GM21786 (cell line): Measurements from ENCODE around the gene ZNF584.
A peak's percentile ranks its signal among the peaks of the same experiment; 100 is the strongest.
"Not testable (repeated sequence)": the region's sequence is repeated elsewhere in the genome, so short reads cannot be mapped to it uniquely, and the experiment has no call there.

ENCODE experiments used
- ATAC-seq: cut with Tn5 transposase; IDR thresholded peaks from one replicate; pipeline ENCODE4 v1.9.1; 2021; ENCODE audit not compliant: unreplicated experiment

ZNF584 gene

DNA sequence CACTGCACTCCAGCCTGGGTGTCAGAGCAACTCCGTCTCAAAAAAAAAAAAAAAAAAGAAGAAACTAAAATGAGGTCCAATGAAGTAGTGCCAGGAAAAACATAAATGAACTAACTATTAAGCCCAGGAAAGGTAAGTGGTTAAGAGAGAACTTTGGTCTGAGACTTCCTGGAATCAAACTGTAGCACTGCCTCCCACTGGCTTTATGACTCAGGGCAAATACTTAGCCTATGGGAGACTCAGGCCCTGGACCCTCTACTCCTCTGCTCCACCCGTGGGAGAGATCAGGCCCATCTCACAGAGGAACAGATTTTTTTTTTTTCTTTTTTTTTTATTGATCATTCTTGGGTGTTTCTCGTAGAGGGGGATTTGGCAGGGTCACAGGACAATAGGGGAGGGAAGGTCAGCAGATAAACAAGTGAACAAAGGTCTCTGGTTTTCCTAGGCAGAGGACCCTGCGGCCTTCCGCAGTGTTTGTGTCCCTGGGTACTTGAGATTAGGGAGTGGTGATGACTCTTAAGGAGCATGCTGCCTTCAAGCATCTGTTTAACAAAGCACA is 4.5 kb upstream of the ZNF584 start:
- ATAC-seq: not testable (repeated sequence)

GRCh38 chr19:58406818-58407657 is 1.4 kb upstream of the ZNF584 start:
- no peak for ATAC-seq

- ATAC-seq: no peak
Observed at GRCh38 chr19:58407658-58408151, 744 bp upstream of the ZNF584 start.

DNA sequence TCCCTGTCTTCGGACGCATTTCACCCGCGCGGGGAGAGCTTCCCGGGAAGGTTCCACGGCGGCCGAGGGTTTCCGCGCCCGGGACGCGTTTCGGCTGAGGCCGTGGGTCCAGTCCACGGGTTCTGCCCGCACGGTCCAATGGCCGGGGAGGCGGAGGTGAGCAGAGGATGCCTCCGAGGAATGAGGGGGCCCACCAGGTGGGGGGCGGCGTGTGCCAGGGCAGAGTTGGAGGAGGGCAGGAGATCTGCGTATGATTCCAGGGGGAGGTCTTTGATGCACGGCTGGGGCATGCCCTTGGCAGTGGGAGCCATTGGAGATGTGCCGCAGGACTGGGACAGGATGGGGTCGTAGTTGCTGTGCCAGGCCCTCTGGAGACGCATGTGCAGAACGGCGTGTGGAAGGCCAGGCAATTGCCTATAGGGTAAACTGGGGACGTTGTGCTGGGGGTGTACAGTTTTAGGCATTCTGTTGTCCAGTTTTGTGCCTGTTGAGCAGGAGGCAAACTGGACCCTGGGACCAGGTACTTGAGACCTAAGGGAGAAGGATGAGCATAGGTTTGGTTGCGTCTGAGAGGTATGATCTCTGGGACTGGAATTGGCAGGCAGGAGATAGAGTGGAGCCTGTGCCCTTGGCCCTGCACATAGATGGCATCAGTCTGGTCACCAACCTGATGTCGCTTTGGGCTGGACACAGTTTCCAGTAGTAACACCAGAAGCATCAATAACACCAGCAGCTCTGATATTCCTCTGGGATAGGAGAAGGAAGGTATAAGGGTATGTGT is 751 bp downstream of the ZNF584 start:
- no peak for ATAC-seq

GRCh38 chr19:58416604-58417003 is 8.2 kb downstream of the ZNF584 start:
- no peak for ATAC-seq

- no peak for ATAC-seq
Observed at GRCh38 chr19:58417071-58417470, 8.6 kb downstream of the ZNF584 start.

- ATAC-seq: no peak
Observed at GRCh38 chr19:58428617-58429016, 20.2 kb downstream of the ZNF584 start.

DNA sequence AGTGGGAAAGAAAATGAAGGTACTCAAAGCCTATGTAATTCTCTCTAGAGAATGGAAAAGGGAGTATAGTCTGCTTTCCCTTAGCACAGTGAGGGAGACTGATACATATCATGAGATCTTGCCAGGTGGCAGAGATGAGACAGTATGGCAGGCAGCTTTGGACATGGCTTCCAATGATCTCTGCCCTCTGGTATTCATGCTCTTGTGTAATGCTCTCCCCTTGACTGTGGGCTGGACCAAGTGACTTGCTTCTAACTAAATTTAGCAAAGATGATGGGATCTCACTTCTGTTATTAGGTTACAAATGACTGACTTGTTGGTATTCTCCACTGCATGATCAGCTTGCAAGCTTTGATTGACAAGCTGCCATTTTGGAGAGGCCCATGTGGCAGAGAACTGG is 21.3 kb downstream of the ZNF584 start:
- no peak for ATAC-seq

GRCh38 chr19:58434217-58434616 is 25.8 kb downstream of the ZNF584 start:
- ATAC-seq: no peak

DNA sequence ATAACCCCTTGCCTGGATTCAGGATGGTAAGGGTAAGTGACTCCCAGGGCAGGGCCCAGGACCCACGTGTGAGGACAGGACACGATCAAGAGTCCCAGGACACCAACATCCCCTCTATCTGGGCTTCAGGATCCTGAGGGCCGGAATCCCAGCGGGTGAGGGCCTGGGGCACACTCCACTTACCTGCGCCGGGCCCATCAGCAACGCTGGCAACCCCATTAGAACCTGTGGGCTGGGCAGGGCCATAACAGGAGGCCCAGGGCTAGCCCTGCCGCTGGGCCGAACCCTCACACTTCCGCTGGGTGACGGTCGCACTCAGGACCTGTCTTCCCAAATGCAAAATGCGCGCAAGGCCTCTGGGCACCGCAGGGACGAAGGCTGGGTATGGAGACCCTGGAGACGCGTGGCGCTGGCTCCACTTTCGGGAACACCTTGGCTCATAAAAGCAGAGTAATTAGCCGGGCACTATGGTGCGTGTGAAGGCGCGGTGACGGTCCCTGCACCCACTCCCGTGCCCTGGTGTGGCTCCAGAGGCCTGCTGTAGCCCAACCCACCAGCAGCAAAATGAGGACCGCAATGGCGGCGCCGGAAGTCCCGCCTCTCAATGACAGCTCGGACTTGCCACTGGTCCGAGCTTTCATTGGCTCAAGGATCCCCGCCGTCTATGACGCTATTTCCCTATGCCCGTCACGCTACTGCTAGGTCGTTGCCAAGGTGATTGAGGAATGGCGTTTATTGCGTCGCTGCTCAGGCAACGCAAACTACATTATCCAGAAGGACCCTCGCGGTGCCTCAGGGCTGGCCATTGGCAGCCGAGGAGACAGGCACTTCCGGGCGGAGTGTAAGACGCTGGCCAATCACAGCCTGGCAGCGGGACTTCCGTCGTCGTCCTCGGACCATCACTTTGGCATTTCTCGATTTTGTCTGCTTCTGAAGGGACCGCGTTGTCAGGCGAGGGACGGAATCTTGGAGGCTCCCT is 31.4 kb downstream of the ZNF584 start, which contains the start of gene ZNF132:
Gene ZNF132 (minus strand): TSS at position 578 of the 979 bp plus-strand sequence. CDS start 332 bp downstream, at position 246.
- peak; percentile 97 for ATAC-seq

DNA sequence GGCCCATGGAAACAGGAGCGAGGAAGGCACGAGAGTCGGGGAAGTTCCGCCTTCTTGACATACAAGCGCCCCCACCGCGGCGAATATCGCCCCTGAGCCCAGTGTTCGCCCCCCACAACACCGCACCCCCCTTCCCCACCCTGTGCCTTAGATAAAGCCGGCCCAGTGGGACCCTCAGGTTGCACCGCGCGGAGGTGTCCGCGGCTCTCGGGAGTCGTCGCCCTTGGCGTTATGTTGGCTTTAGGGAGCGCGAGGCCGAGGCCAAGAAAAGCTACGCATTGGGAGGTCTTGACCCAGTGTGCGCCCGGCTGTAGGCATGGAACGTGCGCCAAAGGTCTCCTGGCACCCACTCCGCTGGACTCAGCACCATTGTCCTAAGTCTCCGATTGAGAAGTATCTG is 32.1 kb downstream of the ZNF584 start:
- no peak for ATAC-seq

DNA sequence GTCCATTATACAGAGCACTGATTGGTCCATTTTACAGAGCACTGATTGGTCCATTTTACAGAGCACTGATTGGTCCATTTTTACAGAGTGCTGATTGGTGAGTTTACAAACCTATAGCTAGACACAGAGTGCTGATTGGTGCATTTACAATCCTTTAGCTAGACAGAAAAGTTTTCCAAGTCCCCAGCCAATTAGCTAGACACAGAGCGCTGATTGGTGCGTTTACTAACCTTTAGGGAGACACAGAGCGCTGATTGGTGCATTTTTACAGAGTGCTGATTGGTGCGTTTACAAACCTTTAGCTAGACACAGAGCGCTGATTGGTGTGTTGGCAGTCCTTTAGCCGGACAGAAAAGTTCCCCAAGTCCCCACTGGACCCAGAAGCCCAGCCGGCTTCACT is 34.5 kb downstream of the ZNF584 start:
- ATAC-seq: not testable (repeated sequence)

GRCh38 chr19:58448860-58449259 is 40.4 kb downstream of the ZNF584 start:
- not testable (repeated sequence) for ATAC-seq

DNA sequence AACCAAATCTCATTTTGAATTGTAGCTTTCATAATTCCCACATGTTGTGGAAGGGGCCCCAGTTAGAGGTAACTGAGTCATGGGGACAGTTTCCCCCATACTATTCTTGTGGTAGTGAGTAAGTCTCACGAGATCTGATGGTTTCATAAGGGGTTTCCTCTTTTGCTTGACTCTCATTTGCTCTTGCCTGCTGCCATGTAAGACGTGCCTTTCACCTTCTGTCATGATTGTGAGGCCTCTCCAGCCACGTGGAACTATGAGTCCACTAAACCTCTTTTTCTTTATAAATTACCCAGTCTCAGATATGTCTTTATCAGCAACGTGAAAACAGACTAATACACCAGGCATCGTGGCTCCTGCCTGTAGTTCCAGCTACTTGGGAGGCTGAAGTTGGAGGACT is 41.5 kb downstream of the ZNF584 start:
- ATAC-seq: not testable (repeated sequence)

DNA sequence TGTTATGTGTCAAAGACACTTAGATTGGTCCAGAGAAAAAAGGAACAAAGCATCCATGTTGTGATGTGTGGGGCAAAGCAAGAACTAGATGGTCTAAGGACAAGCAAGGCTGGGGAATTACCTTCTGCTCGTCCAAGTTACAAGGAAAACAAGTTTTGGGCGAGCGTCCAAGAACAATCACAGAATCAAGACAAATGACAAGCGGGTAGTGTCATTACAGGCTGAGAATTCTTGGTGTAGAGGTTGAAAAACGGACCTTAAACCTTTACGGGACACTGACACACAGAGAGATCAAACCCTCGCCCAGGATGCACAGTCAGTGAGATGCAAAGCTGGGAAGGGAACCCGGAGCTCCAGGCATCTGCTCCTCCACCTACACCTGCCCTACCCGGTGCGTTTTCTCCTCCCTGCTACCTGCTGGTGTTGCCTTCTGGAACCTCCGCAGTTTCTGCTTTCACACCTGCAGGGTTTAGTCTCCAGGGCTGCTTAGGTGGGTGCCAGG is 42.5 kb downstream of the ZNF584 start:
- ATAC-seq: no peak

DNA sequence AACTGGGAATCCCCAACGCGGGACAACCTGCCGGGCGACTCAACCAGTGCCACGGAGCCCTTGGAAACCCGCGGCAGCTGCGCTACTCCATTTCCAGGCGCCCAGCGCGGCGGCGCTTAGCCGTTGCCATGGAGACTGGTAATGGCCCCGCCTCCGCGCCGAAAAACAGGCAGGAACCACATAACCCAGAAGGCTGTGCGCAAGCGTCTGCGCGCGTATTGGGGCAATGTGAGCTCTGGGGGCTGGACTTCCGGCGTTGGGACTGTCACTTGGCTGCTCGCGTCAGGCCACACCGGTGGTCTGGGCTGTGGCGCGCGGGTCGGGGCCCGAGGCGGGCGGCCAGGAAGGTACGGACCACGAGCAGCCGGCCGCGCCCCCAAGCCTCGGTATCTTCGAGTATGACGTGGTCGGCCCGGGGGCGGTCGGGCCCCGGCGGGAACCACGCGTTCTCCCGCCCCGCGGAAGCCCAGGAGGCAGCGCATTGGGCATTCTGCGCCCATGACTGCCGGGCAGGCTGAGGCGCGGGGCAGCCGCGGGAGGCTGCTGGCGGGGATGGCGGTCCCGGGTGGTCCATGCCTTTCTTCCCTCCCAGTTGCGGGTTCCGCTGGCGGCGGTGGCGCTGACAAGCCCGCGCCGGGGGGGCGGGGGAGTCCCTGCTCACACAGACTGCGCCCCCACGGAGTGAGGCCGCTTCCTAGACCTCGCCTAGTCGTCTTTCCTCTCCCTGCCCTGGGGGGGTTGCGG is 43.1 kb downstream of the ZNF584 start, which contains the start of gene ZNF324B:
Gene ZNF324B (plus strand): TSS at position 265 of the 744 bp plus-strand sequence. CDS start 2,080 bp downstream, outside the sequence.
- peak; percentile 95 for ATAC-seq

DNA sequence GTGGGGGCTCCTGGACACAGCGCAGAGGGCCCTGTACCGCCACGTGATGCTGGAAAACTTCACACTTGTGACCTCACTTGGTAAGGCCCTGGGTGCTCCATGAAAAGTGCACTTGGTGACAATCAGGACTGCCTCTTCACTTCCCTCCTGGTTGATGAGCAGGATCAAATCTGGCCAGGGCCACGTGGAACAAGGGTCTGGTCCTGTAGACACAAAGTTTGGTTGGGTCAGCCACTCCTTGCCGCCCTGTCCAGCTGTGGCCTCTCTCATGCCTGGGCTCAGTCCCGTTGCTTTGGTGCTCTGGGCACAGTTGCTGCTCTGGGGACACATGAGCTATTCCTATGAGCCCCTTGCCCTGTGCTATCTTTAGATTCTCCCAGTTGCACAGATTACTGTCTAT is 45.3 kb downstream of the ZNF584 start:
- ATAC-seq: no peak

DNA sequence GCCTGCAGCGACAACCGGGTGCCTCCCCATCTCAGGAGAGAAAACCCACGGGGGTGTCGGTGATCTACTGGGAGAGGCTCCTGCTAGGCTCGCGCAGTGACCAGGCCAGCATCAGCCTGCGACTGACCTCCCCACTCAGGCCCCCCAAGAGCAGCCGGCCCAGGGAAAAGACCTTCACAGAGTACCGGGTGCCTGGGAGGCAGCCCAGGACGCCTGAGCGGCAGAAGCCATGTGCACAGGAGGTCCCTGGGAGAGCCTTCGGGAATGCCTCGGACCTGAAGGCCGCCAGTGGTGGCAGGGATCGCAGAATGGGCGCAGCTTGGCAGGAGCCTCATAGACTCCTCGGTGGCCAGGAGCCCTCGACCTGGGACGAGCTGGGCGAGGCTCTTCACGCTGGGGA is 46.9 kb downstream of the ZNF584 start:
- no peak for ATAC-seq

- ATAC-seq: no peak
Observed at GRCh38 chr19:58456111-58456510, 47.7 kb downstream of the ZNF584 start.
